H54 (cell line): ENCODE results near the gene BEST2.

Source experiments
- DNase-seq: peaks from one replicate; pipeline ENCODE4 v3.0.0; 2011; ENCODE audit warnings: low spot score, mixed read lengths; ENCODE audit not compliant: insufficient read length
- FAIRE-seq: peaks from 3 replicates; lab custom pipeline; 2011; peaks lifted over from hg19 to GRCh38; lab: Jason Lieb, UNC
- POLR2A ChIP-seq: IDR thresholded peaks from 2 replicates; pipeline ENCODE4 v1.6.1; 2011; ENCODE audit warnings: low read depth, mild to moderate bottlenecking, low read length

BEST2 gene

DNA sequence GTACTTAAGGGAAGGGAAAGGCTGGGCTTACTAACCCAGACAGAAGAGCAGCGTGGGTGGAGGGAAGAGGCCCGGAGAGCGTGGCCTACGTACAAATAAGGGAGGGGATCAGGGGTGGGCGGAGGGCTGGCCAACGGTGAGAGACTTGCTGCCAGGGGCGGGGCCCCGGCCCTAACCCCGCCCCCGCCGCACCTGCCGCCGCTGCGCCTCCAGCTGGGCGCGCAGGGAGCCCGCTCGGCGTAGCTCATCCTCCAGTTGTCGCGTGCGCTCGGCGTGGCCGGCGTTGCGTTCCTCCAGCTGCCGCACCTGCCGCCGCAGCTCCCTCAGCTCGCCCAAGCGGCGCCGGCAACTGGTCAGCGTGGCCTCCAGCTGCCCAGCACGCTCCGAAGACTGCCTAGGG, 18.1 kb downstream of the BEST2 start:
- TF ChIP-seq POLR2A, result no peak
- FAIRE-seq (no peak), DNase-seq (no peak)

DNA sequence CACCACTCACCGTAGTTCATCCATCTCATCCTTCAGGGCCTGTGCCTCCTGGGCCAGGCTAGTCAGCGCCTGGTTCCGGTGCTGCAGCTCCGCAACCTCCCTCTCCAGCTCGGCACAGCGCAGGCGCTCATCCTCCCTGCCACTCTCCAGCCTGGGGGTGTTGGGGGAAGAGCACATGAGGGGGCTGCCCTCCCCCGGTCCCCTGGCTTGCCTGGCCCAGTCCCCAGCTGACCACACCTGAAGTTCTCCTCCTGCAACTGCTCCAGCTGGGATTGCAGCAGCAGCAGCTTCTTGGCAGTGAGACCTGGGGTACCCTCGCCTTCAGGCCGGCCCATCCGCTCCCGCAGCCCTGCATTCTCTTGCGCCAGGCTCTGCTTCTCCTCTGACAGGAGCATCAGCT, 19.3 kb downstream of the BEST2 start:
- no peak for TF ChIP-seq POLR2A
- FAIRE-seq (no peak), DNase-seq (no peak)

DNA sequence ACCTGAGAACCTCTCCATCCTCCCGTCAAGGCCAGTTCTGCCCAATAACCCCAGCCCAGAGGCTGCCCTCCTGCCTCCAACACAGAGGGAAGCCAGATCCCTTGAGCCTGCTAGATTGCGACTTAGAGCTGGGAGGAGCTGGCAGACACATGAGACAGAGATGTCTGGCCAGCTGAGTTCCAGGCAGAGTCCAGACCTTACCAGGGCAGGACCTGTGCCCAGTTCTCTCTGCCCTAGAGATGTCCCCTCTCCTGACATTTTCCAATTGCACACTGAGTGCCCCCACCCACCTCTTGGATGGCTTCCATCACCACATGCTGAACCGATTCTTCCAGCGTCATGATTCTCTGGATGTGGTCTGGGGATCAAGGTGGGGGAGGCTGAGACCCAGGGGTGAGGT, 20.7 kb downstream of the BEST2 start:
- DNase-seq (no peak), FAIRE-seq (no peak)
- TF ChIP-seq POLR2A, result no peak

DNA sequence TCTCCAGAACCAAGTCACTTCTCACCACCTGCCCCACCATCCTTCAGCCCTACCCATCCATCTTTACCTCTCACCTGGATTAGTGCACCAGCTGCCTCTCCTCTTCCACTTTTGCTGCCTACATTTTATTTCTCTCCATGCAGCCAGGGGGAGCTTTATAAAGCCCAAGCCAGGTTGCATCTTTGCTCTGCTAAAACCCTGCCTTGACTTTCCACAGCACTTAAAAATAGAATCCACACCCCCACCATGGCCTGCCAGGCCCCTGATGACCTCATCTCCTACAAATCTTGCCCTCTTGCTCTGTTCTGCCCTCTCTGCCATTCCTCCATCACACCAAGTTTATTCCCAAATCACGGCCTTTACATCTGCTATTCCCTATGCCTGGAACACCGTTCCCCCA, 22.0 kb downstream of the BEST2 start:
- no peak for TF ChIP-seq POLR2A
- DNase-seq (no peak), FAIRE-seq (no peak)

DNA sequence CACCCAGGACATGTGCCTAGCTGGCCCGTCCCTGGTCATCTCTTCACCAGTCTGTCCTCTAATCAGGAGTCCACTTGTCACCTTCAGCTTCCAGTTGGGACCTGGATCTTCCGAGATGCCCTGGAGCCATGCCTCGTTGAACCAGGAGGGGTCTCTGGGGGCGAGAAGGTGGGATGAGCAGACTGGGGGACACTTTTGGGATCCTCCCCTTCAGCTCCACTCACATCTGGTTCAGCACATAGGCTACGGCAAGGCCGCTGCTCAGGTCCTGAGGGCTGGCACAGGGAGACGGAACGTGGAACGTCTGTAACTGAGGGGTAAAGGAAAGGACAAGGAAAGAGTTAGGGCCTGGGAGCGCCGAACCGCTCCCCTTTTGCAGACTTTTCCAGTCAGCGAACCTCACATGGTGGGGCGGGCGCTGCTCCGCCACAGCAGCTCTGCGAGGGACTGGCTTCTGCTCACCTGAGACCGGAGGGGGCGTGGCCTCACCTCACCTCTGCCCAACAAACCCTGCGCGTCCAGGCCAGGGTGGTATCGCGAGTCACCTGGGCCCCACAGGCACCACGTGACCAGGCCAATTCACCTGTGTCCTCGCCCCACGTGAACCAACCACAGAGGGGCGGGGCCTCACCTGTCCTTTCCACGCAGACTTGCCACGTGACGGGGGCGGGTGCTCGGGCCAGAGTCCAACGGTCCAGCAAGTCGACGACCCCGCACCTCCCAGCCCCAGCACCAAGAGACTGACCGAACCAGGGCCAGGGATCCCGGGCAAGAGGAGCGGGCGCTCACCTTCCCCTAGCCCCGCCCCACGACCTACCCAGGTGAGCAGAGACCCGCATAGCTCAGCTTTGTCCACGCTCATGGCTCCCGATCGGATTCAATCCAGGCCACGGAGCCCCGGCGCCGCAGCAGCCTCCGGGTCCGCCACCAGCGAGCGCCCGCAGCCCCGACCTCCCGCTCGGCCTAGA, 23.3 kb downstream of the BEST2 start, which contains the start of gene HOOK2:
Gene HOOK2 (minus strand): TSS at position 965 of the 968 bp plus-strand sequence. CDS start 103 bp downstream, at position 862.
- FAIRE-seq (no peak), DNase-seq (no peak)
- peak; percentile 19; the same call in 1 of the 2 replicates for TF ChIP-seq POLR2A

DNA sequence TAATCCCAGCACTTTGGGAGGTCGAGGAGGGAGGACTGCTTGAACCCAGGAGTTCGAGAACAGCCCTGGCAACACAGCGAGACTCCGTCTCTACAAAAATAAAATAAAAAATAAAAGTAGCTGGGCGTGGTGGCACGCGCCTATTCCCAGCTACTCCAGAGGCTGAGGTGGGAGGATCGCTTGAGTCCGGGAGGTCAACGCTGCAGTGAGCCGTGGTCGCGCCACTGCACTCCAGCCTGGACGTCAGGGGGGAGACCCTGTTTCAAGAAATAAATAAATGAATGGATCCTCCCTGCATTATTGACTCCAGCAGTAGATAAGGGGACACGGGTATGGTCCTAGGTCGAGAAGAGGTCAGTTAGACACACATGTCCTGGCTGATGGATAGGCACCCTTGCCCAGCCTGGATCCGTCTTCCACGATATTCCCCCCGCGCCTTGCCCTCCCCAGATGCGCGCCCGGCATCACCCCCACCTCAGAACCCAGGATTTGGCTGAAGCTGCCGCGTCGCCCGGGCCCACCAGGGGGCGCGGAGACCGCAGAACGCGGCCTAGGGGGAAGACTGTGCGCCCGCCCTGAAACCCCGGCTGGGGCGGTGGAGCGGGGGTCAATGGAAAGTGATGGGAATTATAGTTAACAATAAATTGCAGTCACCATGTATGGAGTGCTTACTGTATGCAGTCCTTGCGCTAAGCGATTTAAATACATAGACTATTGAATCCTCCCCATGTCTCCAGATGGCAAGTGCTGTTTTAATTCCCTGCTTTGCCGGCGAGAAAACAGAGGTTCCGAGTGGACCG, 25.8 kb downstream of the BEST2 start:
- FAIRE-seq, result no peak
- no peak for TF ChIP-seq POLR2A
- peak; percentile 78 for DNase-seq

DNA sequence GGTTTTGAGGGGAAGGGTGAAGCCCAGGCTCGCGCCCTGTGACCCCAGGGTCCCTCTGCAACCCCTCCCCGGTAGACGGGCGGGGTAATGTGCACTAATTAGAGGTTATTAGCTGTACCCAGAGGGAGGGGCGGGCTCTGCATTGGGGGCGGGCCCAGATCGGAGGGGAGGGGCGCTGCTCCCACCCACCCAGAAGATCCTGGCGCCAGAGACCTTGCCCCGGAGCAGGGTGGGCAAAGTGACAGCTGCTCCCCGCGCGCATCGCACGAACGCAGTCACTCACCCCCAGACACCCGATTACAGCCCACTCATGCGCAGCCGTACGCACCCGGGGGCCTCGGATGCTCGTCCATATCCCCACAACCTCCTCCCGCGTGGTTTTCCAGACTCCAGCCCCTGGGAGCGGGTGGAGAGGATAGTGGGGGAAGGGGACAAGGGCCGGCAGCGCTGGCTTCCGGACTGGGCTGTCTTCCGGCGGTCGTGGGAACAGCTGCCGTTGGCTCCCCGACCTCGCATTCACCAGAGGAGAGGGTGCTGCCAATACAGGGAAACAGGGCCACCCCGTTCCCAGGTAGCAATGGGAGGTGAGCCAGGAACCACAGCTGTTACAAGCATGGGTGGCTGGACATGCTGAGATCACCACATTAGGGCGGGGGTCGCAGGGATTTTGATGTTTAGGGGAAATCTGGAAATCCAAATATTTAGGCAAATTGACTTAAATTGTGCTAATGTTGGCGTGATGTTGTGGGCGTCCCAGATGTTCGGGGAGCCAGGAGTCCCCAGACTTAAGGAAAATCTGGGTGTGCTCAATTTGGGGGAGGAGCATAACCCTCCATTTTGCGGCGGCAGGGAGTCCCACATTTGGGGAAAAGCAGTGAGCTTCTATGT, 26.7 kb downstream of the BEST2 start:
- TF ChIP-seq POLR2A, result peak; percentile 31; the same call in 1 of the 2 replicates
- FAIRE-seq (no peak), DNase-seq (no peak)

DNA sequence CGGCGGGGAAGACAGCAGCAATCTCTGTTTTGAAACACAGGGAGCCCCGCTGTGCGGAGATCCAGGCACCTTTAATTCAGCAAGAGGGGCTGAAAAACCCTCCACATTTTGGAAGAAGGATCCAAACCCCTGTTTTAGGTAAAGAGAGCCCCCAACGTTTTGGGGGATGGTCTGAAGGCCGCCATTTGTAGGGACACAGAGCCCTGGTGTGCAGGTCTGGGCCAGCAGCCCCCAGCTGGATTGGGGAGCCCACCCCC, 27.2 kb downstream of the BEST2 start:
- DNase-seq, result no peak
- no peak for FAIRE-seq
- TF ChIP-seq POLR2A, result no peak

DNA sequence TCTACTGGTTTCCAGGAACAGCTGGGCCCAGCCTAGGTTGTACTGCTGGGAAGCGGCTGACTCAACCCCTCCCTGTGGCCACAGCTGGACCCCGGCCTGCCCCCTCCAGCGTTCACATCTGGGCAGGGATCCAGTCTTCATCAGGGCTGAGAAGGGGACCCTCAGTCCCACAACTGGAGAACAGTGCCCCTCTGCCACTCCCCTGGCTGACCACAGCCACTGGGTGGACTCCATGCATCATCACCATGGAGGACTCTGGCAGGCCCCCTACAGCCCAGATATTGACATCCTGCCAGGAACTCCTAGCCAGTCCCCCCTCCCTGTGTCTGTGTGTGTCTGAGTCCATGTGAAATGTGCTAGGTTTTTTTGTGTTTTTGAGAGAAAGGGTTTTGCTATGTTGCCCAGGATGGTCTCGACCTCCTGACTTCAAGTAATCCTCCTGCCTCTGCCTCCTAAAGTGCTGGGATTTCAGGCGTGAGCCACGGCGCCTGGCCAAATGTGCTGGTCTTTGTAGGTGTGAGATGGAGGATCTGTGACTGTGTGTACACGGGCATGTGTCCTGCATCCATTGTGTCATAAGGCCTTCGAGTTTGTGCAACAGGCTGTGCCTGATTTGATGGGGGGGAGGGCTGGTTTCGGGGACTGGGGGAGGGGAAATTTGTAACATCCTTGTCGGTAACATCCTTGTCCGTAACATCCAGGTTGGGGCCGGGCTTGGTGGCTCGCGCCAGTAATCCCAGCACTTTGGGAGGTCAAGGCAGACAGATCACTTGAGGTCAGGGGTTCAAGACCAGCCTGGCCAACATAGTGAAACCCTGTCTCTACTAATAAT, 27.8 kb downstream of the BEST2 start:
- TF ChIP-seq POLR2A, result no peak
- DNase-seq (no peak), FAIRE-seq (no peak)

DNA sequence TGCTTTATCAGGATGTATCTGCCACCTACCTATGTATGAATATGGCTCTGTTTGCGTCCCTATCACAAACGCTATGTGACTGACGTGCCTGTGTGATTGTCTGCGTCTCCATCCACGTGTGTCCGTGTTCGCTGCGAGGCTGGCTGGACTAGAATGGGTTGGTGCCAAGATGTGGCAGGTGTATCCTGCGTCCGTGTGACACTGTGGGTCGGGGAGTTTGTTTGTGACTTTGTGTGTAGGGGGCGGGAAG, 30.5 kb downstream of the BEST2 start:
- DNase-seq (no peak), FAIRE-seq (no peak)
- no peak for TF ChIP-seq POLR2A

DNA sequence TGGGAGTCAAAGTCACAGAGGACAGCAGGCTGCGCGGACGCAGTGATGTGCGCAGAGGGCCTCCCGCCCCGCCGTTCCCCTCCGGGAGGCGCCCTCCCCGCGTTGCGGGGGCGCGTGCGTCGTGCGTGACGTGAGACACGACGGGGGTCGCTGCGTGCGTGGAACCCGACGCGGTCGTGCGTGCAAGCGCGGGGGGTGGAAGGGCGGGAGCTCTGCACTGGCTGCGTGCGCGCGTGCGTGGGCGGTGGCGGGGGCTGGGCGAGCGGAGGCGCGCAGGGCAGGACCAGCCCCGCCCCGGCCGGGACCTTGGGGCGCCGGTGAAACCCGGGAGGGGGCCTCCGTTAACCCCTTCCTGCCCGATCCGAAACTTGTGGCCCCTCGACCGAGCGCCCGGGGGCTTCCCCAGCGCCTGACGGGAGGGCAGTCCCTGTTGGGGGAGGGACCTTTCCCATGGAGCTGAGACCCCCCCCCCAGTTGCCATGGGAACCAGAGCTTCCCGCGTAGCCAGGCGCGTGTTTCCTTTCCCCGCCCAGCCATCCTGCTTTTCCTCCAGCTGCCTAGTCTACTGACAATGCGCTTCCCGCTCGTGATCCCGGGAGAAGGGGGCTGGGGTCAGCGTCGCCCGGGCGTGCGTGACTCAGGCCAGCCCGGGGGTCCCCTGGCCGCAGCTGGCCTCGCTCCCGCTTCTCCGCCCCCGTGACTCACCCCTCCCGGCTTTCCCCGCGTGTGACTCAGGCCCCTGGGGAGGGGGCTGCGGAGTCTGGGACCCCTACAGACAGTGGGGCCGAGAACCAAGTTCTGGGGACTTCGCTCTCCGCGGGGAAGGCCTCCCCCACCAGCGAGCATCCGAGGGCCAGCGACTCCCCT, 31.1 kb downstream of the BEST2 start:
- DNase-seq, result no peak
- no peak for FAIRE-seq
- peak; percentile 48; the same call in 1 of the 2 replicates for TF ChIP-seq POLR2A

DNA sequence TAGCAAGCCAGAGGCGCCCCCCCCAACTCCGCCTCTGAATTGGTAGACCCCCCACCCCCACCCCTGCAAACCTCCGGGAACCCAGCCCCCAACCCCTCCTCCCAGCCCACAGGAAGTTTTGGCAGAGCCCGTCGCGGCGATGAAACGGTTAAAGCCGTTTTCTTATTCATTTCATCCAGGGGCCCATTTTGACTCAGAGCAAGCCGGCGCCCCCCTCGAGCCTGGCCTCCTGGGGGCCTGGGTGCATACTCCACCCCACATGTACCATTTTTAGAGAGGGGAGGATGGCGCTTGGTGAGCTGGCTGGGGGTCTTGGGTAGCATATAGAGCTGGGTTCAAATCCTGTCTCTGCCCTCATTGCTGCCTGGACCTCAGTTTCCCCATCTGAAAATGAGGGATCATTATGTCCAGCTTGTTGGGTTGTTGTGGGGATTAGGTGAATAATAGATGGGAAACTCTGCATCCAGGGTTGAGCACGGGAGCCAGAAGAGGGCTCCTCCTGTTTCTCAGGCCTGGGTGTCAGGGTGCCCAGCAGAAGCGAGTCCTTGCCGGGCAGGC, 31.8 kb downstream of the BEST2 start:
- DNase-seq (no peak), FAIRE-seq (no peak)
- no peak for TF ChIP-seq POLR2A
